Ramos (cell line): ENCODE measurements around the gene ENO1.

Experiments
- in situ Hi-C: fragments of 300-500 bp; cut with MboI; formaldehyde crosslinking; loops from one replicate; pipeline ENCODE4 v1.14.3; 2022; ENCODE audit warnings: low sequenced_read_pairs; ENCODE audit not compliant: unreplicated experiment

The ENO1 gene

DNA sequence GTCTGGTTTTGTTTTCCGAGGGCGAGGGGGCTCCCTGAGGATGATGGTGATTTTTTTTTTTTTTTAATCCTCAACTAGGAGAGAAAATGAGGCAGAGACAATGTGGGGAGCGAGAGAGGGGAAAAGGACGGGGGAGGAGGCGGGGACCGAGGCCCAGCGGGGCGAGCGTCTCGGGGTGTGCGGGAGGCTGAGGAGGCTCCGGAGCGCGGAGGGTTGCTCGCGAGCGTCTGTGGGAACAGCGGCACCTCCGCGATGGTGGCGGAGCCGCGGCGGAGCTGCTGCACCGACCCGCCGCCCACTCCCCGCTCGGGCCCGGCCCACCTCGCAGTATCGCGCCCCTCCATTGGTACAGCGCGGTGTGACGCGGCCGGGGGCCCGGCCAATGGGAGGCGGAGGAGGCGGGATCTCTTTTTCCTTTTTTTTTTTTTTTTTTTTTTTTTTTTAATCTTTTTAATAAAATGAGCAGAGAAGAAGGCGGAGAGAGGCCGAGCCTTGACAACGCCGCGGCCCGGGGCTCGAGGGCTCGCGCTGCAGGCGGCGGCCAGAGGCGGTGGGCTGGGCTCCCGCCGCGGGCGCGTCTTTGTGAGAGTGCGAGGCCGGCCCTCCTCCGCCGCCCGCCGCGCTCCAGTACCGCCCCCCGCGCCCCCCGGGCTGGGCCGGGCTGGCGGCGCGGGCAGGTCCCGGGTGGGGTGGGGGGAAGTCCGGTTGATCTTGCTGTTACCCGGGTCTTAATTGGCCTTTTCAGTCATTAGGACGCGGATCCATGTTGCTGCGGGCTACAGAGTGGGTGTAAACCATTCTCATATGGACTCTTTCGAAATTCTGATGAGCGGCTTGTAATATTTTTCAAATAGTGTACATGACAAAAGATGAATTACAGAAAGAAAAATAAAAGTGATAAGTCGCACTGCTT, 60.8 kb downstream of the ENO1 start, which contains the start of gene RERE:
RERE (minus strand) TSS at position 229 of the 913 bp plus-strand sequence.
- in situ Hi-C loops, result no loop called here

DNA sequence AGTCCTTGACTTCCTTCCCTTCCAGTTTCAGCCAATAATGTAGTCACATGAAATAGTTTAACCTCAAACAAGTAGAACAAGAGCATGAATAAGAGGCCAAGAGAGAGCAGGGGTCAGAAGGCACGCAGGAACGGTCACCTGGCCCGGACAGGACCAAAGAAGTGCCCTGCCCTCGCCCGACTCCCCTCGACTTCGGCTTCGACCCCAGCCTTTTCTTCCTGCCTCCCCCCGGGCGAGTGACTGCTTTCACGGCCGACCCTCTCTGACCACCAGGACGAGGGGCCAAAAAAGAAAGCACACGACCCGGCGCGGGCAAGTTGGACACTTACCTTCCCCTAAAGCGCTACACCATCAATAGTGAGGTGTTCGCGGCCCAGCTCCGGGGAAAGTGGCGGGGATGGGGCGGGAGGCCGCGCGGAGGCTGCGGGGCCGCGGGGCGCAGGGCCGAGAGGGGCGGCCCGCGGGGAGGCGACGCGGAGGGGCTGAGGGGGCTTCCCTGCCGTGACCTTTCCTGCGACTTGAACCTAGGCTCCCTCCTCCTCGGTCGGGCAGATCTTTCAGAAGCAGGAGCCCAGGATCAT, 61.6 kb downstream of the ENO1 start:
- in situ Hi-C loops, result no loop called here

DNA sequence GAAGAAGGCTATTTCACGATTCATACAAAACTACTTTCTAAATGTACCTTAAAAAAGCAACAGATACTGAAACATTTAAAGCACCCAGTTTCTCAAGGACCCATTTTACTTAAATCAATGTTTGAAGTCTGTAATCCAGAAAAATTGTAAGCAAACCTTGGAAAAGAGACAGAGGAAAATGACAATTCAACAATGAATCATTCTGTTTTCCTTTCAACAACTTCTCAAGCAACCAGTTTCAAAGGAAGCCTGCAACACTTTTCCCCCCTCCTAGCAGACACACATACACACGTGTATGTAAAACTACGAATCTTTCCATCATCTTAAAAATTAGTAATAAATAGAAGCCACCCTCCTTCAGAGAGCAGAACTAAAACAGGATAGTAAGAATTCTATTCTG, 62.2 kb downstream of the ENO1 start:
- in situ Hi-C loops, result no loop called here

DNA sequence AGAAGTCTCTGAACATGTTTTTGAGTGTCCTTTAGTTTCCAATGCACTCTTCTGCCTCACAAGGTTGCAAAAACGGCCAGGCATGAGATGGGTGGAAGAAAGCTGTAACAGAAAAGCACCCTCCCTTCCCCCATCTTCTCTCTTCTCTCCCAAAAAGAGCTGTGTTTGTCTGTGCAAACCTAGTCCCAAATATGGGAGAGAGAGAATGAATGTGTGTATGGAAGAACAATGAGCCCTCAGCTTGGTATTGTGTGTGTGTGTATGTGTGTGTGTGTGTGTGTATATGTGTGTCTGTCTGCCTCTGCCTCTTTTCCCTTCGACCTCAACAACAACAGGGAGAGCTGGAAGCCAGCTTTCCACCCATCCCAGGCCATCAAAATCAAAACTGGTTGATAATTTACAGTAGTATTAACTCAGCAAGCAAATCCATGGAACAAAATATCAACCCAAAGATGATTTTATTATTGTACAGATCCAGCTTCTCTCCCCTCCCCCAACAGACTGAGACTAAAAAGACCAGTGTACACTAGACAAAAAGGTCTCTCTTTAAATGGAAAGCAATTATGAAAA, 62.8 kb downstream of the ENO1 start:
- in situ Hi-C loops, result no loop called here

DNA sequence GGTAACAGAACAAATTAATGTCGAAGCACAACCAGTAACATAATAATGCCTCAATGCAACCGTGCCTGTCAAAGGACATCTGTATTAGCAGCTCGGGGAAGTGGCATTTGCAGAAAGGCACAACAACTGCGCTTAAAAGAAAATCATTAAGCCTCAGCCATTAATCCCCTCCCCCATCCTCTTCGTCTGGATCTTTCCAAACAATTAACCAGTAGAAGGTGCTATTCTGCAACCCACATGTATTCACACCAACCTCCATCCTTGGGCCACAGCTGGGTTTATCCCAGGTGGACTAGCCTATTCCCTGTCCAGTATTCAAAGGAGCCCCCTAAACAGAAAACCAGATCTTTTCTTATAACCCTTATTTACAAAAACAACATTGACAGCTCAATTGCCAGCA, 63.6 kb downstream of the ENO1 start:
- in situ Hi-C loops, result no loop called here

DNA sequence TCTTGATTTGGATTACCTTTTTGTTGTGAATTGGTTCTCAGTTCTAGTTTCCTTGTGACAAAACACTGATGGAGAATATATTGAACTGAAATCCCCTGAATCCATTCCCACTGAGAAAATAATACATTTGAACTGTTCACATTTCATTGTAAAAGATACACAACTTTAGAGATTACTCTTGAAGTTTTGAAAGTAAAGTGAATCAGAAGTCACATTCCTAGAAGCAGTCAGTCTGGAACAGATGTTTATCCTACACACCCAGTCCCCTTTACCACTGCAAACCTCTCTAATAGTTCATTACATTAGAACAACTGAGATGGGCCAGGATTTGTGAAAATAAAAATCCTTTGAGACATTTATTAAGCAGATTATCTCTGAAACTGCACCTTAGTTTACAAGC, 64.5 kb downstream of the ENO1 start:
- in situ Hi-C loops, result no loop called here

DNA sequence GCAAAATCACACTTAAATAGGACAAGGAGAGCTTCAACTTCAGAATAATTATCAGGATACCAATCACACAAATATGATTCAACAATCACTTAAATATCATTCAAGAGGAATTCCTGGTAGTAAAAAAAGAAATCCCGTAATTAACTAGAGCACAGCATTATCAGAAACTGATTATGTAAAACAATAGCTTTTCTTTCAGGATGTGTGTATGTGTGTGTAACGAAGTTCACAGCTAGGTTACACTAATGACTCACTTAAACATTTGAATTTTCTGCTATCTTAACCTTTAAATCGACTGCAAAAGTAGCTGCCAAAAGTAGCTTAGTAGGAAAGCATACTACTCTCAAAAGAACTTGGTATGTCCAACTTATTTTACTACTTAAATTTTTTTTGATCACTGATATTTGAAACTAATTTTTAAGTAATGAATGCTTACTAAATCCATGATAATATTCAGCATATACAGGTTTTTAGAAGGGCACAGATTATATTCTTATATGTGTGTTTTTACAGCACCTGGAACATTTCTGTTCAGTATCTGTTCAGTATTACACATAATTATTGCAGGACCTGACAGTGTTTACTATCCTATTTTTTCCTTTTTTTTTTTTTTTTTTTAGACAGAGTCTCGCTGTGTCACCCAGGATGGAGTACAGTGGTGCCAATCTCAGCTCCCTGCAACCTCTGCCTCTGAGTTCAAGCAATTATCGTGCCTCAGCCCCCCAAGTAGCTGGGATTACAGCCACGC, 65.3 kb downstream of the ENO1 start:
- in situ Hi-C loops, result no loop called here

DNA sequence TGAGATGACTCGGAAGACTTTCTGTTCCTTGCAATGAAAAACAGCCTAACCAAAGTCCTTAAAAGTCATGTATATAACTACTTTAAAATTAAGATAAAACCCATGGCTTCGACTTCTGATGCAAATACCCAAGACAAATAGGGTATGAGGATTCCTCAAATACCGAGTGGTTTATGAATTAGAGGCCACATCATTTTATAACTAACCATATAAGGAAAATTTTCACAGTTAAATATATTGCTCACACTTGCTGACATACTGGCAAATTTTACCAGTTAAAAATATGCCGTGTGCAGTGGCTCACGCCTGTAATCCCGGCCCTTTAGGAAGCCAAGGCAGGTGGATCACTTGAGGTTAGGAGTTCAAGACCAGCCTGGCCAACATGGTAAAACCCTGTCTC, 66.4 kb downstream of the ENO1 start:
- in situ Hi-C loops, result no loop called here
